HFFc6 (cell line): ENCODE results near the gene HES3. TPM values are rescaled to one million over a fixed set of nuclear protein-coding genes. Genes with fewer than 3 reads are reported as not detected.
A peak's percentile ranks its signal among the peaks of the same experiment; 100 is the strongest.

Source experiments
- DNase-seq: peaks from one replicate; pipeline ENCODE4 v3.0.0-alpha.2; 2018
- H3K27ac Mint-ChIP-seq: 2 replicates; pipeline ENCODE4 v1.8.0; 2020; ENCODE audit warnings: mild to moderate bottlenecking, mixed read lengths
- H3K27me3 Mint-ChIP-seq: 2 replicates; pipeline ENCODE4 v1.8.0; 2021; ENCODE audit warnings: mild to moderate bottlenecking, moderate library complexity, mixed read lengths; ENCODE audit not compliant: insufficient read depth
- H3K36me3 Mint-ChIP-seq: 2 replicates; pipeline ENCODE4 v1.8.0; 2021; ENCODE audit warnings: low read depth, mixed read lengths
- H3K4me1 Mint-ChIP-seq: 2 replicates; pipeline ENCODE4 v1.8.0; 2020; ENCODE audit warnings: low read depth, mixed read lengths
- H3K4me3 Mint-ChIP-seq: 2 replicates; pipeline ENCODE4 v1.8.0; 2020; ENCODE audit warnings: mild to moderate bottlenecking, moderate library complexity, mixed read lengths
- H3K9me3 Mint-ChIP-seq: 2 replicates; pipeline ENCODE4 v1.8.0; 2020; ENCODE audit warnings: mild to moderate bottlenecking, mixed read lengths
- CTCF ChIP-seq: fragments of 200-600 bp; sonication (generic); IDR thresholded peaks from 2 replicates; pipeline ENCODE4 v1.5.0; 2021; ENCODE audit warnings: antibody characterized with exemption, mild to moderate bottlenecking
- total RNA-seq, 6 experiments: library from RNA; stranded (reverse); fragmentation: NEBNext Ultra II Directional; extraction: Animal tissue kit (Norgen Biotek cat#: 25700); gene quantifications; 2 replicates in 1 of 6; 3 replicates in 5 of 6; pipeline ENCODE4 v1.2.3, GENCODE V29; 2021

Gene HES3
- total RNA-seq, 6 experiments from 2014 or later: not detected

DNA sequence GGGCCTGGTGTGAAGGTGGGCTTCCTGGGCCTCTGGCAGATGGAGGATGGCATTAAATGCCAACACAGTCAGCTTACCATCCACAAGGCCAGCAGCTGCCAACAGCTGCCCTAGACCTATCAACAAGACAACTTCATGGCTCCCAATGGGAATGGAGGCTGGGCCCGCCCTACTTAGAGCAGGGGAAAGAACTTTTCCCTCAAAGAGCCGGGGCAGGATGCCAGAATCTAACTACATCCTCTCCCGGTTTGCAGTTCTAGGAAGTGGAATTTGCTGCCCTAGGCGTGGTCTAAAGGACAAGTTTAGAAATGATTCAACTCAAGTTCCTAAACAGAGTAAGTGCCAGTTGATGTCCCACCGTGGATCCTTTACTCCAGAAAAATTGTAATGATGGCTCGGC, 21.3 kb upstream of the HES3 start:
- Mint-ChIP-seq H3K36me3 (peaks cover 38% of the 10 kb centered on the region), H3K4me3 (no peak overlapping the region), H3K27me3 (no peaks in the 10 kb centered on the region; the same call in 1 of the 2 replicates), H3K4me1 (0 out of 2 replicates have a peak, but pooled peaks cover 12% of the 10 kb centered on the region), H3K27ac (no peak overlapping the region; the same call in 1 of the 2 replicates), H3K9me3 (no peaks in the 10 kb centered on the region)
- DNase-seq: peak; percentile 18
- TF ChIP-seq CTCF: no peak

DNA sequence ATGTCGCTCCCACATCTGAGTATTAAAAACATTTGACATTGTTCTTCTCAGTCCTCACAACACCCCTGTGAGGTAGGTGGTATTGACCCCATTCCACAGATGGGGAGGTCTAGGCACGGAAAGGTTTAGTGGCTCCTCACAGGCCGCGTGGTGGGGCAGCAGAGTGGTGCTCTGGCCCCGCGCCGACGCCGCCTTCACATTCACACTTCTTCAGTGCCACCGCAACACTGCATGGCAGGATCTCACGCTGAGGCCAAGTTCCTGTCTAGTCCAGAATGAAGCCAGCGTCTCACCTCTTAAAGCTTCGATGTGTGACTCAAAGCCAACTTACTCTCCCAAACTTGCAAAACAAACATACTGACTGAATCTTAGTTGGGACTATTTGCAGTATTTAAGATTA, 20.4 kb upstream of the HES3 start:
- H3K27ac Mint-ChIP-seq: no peak overlapping the region
- H3K4me1 Mint-ChIP-seq: 0 out of 2 replicates have a peak, but pooled peaks cover 12% of the 10 kb centered on the region
- H3K36me3 Mint-ChIP-seq: peaks cover 38% of the 10 kb centered on the region

GRCh38 chr1:6224718-6225117, 19.3 kb upstream of the HES3 start:
- DNase-seq: no peak
- 0 out of 2 replicates have a peak, but pooled peaks cover 12% of the 10 kb centered on the region for H3K4me1 Mint-ChIP-seq
- no peak overlapping the region for H3K27ac Mint-ChIP-seq
- no peaks in the 10 kb centered on the region for H3K27me3 Mint-ChIP-seq
- no peak overlapping the region for H3K4me3 Mint-ChIP-seq
- no peaks in the 10 kb centered on the region for H3K9me3 Mint-ChIP-seq
- no peak for TF ChIP-seq CTCF
- H3K36me3 Mint-ChIP-seq: peaks cover 38% of the 10 kb centered on the region

More for the DNA sequence above, 20.4 kb upstream of the HES3 start:
- no peak overlapping the region for H3K4me3 Mint-ChIP-seq
- H3K9me3 Mint-ChIP-seq: no peaks in the 10 kb centered on the region
- DNase-seq: no peak
- no peaks in the 10 kb centered on the region for H3K27me3 Mint-ChIP-seq
- TF ChIP-seq CTCF: no peak

DNA sequence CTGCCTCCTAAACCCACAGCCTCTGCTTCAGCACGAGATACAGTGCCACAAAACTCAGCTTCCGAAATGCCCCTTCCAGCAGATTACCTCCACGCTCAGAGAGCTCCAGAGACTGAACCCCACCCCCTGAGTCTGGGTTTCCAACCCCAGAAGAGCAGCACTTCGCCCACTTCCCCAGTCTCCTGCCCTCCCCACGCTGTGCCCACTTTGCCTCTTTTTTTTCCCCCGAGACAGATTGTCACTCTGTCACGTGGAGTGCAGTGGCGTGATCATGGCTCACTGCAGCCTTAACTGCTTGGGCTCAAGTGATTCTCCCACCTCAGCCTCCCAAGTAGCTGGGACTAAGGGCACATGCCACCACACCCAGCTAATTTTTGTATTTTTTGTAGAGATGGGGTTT, 18.3 kb upstream of the HES3 start:
- TF ChIP-seq CTCF: no peak
- Mint-ChIP-seq H3K27ac (no peak overlapping the region), H3K4me3 (no peak overlapping the region), H3K27me3 (no peaks in the 10 kb centered on the region), H3K9me3 (no peaks in the 10 kb centered on the region), H3K4me1 (0 out of 2 replicates have a peak, but pooled peaks cover 12% of the 10 kb centered on the region), H3K36me3 (peaks cover 38% of the 10 kb centered on the region)
- DNase-seq: no peak

- no peak for TF ChIP-seq CTCF
- Mint-ChIP-seq H3K27me3 (no peaks in the 10 kb centered on the region), H3K27ac (no peak overlapping the region; the same call in 1 of the 2 replicates), H3K4me3 (no peak overlapping the region), H3K9me3 (no peaks in the 10 kb centered on the region), H3K4me1 (peaks cover 22% of the 10 kb centered on the region), H3K36me3 (peaks cover 11% of the 10 kb centered on the region; the same call in 1 of the 2 replicates)
- DNase-seq: no peak
Measured at GRCh38 chr1:6233376-6233775, 10.6 kb upstream of the HES3 start.
